ENCODE data around the gene AARSD1.

DNA sequence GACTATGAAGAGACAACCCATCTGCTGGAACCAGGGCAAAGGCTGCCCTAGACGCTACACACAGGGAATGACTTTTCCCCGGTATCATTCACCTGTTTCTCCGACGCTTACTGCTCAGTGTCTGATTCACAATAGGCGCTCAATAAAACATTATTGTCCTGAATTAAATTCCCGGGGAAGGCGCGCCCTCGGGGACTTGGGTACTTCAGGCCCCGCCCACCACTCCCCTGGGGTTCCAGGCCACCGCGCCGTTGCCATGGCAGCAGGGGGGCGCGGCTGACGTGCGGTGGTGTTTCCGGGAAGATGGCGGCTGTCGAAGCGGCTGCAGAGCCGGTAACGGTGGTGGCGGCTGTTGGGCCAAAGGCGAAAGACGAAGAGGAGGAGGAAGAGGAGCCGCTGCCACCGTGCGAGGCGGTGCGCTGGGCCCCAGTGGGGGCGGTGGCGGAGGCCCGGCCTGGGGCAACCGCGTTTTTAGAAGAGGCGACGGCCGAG, 16.1 kb upstream of the AARSD1 start, which contains the start of gene RUNDC1:
- TF ChIP-seq, protein P1, sequence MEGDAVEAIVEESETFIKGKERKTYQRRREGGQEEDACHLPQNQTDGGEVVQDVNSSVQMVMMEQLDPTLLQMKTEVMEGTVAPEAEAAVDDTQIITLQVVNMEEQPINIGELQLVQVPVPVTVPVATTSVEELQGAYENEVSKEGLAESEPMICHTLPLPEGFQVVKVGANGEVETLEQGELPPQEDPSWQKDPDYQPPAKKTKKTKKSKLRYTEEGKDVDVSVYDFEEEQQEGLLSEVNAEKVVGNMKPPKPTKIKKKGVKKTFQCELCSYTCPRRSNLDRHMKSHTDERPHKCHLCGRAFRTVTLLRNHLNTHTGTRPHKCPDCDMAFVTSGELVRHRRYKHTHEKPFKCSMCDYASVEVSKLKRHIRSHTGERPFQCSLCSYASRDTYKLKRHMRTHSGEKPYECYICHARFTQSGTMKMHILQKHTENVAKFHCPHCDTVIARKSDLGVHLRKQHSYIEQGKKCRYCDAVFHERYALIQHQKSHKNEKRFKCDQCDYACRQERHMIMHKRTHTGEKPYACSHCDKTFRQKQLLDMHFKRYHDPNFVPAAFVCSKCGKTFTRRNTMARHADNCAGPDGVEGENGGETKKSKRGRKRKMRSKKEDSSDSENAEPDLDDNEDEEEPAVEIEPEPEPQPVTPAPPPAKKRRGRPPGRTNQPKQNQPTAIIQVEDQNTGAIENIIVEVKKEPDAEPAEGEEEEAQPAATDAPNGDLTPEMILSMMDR (IDR thresholded peaks at IDR 0.05; ENCODE audit: low read depth, low read length) = no peak
- no peak for TF ChIP-seq EZH2phosphoT487 (IDR thresholded peaks at IDR 0.05; ENCODE audit: low read depth)
